A549 (cell line): ENCODE measurements around the gene GTF2H2C_2.
"Not testable (repeated sequence)": the region's sequence is repeated elsewhere in the genome, so short reads cannot be mapped to it uniquely, and the experiment has no call there.

Experiments used
- ATAC-seq, 2 experiments: fragments of 200-7000 bp in 1 of 2; fragments of >200 bp in 1 of 2; cut with Nextera tagmentation in 1 of 2; cut with Tn5 transposase in 1 of 2; 3 replicates each; pipeline versions ENCODE4 v1.8.0 to v1.9.1; 2018 to 2020; ENCODE audit warnings: mild to moderate bottlenecking in 1 of 2, moderate library complexity in 1 of 2
- CTCF ChIA-PET: fragments of 300-600 bp; sonication (Branson Sonifier 250); formaldehyde crosslinking; extraction: SDS; loops from one replicate; lab custom pipeline; 2021; ENCODE audit warnings: antibody characterized with exemption, inconsistent platforms; lab: Yijun Ruan, JAX
- POLR2A ChIA-PET: fragments of 350-600 bp; formaldehyde crosslinking; extraction: SDS; loops from one replicate; lab custom pipeline; 2021; ENCODE audit warnings: antibody characterized with exemption, inconsistent platforms; lab: Yijun Ruan, JAX
- DNase-seq, 2 experiments: peaks; one replicate each; pipeline versions ENCODE4 v3.0.0 to v3.0.0-alpha.2; 2011 to 2016; ENCODE audit warnings: low read depth in 1 of 2, low spot score in 1 of 2
- FAIRE-seq: peaks from 2 replicates; lab custom pipeline; 2011; peaks lifted over from hg19 to GRCh38; lab: Jason Lieb, UNC
- H3K27ac ChIP-seq, 2 experiments: fragments of >200 bp; sonication (Bioruptor Twin); formaldehyde crosslinking; 3 replicates each; pipeline ENCODE4 v1.5.1; 2016 to 2017
- H3K4me1 ChIP-seq: fragments of >200 bp; sonication (Bioruptor Twin); formaldehyde crosslinking; 3 replicates; pipeline ENCODE4 v1.6.1; 2016
- H3K4me2 ChIP-seq: fragments of >200 bp; sonication (Bioruptor Twin); formaldehyde crosslinking; 3 replicates; pipeline ENCODE4 v1.6.1; 2016
- H3K4me3 ChIP-seq: fragments of >200 bp; sonication (Bioruptor Twin); formaldehyde crosslinking; 3 replicates; pipeline ENCODE4 v1.5.1; 2016
- H3K9me3 ChIP-seq: fragments of >200 bp; sonication (Bioruptor Twin); formaldehyde crosslinking; 3 replicates; pipeline ENCODE4 v1.6.1; 2016
- WGBS: methylation state at CpG from one replicate; pipeline ENCODE4 v1.1.6; 2017; ENCODE audit errors: missing lambda C conversion rate; 5-methylcytosine and 5-hydroxymethylcytosine counted together

GTF2H2C_2 gene

GRCh38 chr5:70415117-70415516 is at the start of gene GTF2H2C_2:
Gene GTF2H2C_2 (plus strand): TSS chr5:70415368.
- peak; percentile 99 for ATAC-seq
- H3K27ac ChIP-seq, H3K4me2 ChIP-seq, H3K9me3 ChIP-seq, H3K4me1 ChIP-seq, CTCF ChIA-PET, FAIRE-seq, POLR2A ChIA-PET, H3K4me3 ChIP-seq, DNase-seq: not testable (repeated sequence)
- WGBS: no CpG with 5 or more reads among the region's 39 CpGs

- CTCF ChIA-PET, FAIRE-seq, POLR2A ChIA-PET, H3K4me1 ChIP-seq, H3K4me2 ChIP-seq, H3K9me3 ChIP-seq, DNase-seq: not testable (repeated sequence)
- H3K27ac ChIP-seq: peak overlapping the region; percentile 48 to 75; a peak in 3 of 6 replicates
- ATAC-seq: peak in 1 of 2 experiments; percentile 79; a peak in 3 of 6 replicates
- WGBS: no CpG with 5 or more reads among the region's 71 CpGs
- H3K4me3 ChIP-seq: peak overlapping the region; percentile 36; the same call in 2 of the 3 replicates
Observed at GRCh38 chr5:70400984-70401686, 14.0 kb upstream of the GTF2H2C_2 start.

- DNase-seq, CTCF ChIA-PET, H3K4me2 ChIP-seq, H3K4me1 ChIP-seq, H3K27ac ChIP-seq, POLR2A ChIA-PET, H3K9me3 ChIP-seq, H3K4me3 ChIP-seq, ATAC-seq, FAIRE-seq: not testable (repeated sequence)
- WGBS: no CpG with 5 or more reads among the region's 1 CpG
Observed at GRCh38 chr5:70421322-70421721, 6.2 kb downstream of the GTF2H2C_2 start.

- H3K4me3 ChIP-seq, H3K27ac ChIP-seq, POLR2A ChIA-PET, H3K4me2 ChIP-seq, H3K9me3 ChIP-seq, FAIRE-seq, CTCF ChIA-PET, ATAC-seq, DNase-seq, H3K4me1 ChIP-seq: not testable (repeated sequence)
- no CpG with 5 or more reads among the region's 3 CpGs for WGBS
Observed at GRCh38 chr5:70423215-70423614, 8.0 kb downstream of the GTF2H2C_2 start.

- ATAC-seq, DNase-seq, FAIRE-seq, POLR2A ChIA-PET, H3K27ac ChIP-seq, CTCF ChIA-PET, H3K4me3 ChIP-seq, H3K4me1 ChIP-seq, H3K4me2 ChIP-seq, H3K9me3 ChIP-seq: not testable (repeated sequence)
- WGBS: no CpG with 5 or more reads among the region's 2 CpGs
Observed at GRCh38 chr5:70438518-70438917, 23.4 kb downstream of the GTF2H2C_2 start.

DNA sequence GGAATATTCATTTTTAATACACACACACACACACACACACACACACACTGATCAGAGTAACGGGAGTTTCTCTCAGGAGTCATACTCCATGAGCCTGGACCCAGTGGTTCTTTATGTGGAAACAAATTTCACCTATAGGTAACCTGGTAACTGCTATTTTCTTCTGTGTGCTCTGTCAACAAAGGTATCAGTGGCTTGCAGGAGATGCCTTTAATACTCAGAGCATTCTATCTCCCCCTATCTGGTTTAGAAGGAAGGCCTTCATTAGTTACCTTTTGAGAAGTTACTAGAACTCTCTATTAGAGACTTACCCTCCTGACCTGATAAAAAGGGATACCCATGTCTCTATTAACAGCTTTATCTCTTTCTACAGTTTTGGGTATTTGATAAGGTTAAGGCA is 34.4 kb downstream of the GTF2H2C_2 start:
- FAIRE-seq, H3K4me3 ChIP-seq, H3K4me1 ChIP-seq, H3K4me2 ChIP-seq, H3K9me3 ChIP-seq, POLR2A ChIA-PET, DNase-seq, H3K27ac ChIP-seq, CTCF ChIA-PET: not testable (repeated sequence)
- ATAC-seq: peak in 1 of 2 experiments; percentile 34; a peak in 4 of 6 replicates
- no CpG with 5 or more reads among the region's 1 CpG for WGBS

DNA sequence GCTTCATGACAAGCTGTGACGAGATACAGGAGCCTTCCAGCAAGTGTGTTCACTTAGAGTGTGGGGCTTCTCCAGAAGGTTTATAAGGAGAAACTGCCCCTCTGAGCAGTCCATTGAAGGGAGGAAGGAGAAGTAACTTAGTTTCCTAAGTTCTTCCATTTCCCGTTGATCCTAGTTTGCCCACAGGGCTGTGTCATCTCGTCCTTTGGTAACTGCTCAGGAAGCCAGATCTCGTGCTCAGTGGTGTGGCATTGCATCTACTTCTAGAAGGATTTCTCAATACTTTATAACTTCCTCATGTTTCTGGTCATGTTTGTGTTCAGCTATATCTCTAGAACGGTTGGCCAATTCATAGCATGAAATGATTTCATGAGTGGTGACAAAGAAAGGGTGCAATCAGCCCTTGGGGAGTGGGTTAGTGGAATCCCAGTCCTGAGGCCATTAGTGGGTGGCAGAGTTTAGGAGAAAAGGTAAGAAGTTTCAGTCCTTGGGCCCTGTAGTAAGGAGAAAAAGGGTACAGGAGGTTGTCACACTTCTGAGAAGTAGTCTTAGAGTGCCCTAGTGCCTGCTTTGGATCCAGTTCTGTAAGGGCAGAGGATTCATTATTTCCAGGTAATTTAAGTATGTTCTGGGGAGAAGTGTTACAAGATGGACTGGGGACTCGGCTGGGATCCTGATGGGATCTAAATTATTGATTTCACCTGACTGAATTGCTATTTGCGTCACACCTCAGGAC is 36.2 kb downstream of the GTF2H2C_2 start:
- H3K4me2 ChIP-seq, H3K9me3 ChIP-seq, H3K4me1 ChIP-seq, DNase-seq, H3K4me3 ChIP-seq, CTCF ChIA-PET, POLR2A ChIA-PET, FAIRE-seq, H3K27ac ChIP-seq, ATAC-seq: not testable (repeated sequence)
- WGBS: no CpG with 5 or more reads among the region's 7 CpGs

DNA sequence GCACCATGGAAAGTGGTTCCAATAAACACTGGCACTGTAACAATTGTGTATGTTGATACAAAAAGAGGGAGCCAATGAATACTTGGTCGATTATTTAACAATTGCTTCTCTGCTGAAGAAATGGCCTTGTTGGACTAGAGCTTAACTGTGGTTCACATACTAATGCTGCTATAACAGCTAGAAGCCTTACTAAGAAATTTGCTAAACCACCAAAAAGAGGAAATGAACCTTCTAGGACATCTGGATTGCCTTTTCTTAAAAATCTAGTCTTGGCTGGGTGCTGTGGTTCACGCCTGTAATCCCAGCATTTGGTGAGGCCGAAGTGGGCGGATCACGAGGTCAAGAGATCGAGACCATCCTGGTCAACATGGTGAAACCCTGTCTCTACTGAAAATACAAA is 41.9 kb downstream of the GTF2H2C_2 start:
- CTCF ChIA-PET, H3K4me3 ChIP-seq: not testable (repeated sequence)

GRCh38 chr5:70459188-70459587 is 44.0 kb downstream of the GTF2H2C_2 start:
- FAIRE-seq, ATAC-seq, H3K27ac ChIP-seq, H3K4me1 ChIP-seq, H3K9me3 ChIP-seq, POLR2A ChIA-PET, DNase-seq, CTCF ChIA-PET, H3K4me3 ChIP-seq, H3K4me2 ChIP-seq: not testable (repeated sequence)
- 90% methylated on average over 8 of the region's 13 CpGs for WGBS

More for the DNA sequence above, 41.9 kb downstream of the GTF2H2C_2 start:
- DNase-seq, POLR2A ChIA-PET, FAIRE-seq, H3K4me1 ChIP-seq, H3K4me2 ChIP-seq, ATAC-seq, H3K27ac ChIP-seq, H3K9me3 ChIP-seq: not testable (repeated sequence)
- WGBS: no CpG with 5 or more reads among the region's 6 CpGs

GRCh38 chr5:70461984-70462383 is 46.8 kb downstream of the GTF2H2C_2 start:
- DNase-seq, H3K4me1 ChIP-seq, H3K9me3 ChIP-seq, H3K27ac ChIP-seq, CTCF ChIA-PET, FAIRE-seq, POLR2A ChIA-PET, H3K4me2 ChIP-seq, H3K4me3 ChIP-seq, ATAC-seq: not testable (repeated sequence)
- no CpG with 5 or more reads among the region's 6 CpGs for WGBS

DNA sequence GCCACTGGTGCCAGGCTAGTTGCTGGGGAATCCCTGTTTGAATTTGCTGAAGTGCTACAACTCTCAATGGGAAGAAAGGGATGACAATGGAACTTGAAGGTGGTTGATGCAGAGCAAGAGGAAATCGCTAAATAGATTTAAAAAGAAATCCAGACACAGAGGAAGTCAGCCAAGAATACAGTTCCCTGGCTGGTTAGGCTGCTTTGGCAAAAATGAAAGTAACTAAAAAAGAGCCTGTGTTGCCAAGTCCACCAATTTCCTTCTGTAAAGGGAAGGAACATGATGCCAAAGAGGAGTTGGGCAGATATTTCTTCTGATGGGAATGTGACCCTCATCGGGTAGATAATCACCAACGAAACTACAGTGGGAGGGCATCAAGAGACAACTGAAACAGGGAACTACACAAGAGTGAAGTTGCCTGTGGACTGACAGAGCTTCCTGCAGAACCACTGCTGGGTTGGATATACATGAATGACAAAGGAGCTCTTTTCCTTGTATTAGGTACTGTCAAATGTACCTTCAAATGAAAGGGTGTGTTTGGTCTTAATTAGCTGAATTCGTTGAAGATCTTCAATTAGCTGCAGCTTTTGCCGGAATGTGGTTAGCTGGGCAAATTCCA is 49.0 kb downstream of the GTF2H2C_2 start:
- H3K4me3 ChIP-seq, ATAC-seq, CTCF ChIA-PET, FAIRE-seq, H3K9me3 ChIP-seq, H3K4me1 ChIP-seq, H3K27ac ChIP-seq, DNase-seq, H3K4me2 ChIP-seq, POLR2A ChIA-PET: not testable (repeated sequence)
- no CpG with 5 or more reads among the region's 5 CpGs for WGBS
